Effector memory CD8-positive, alpha-beta T cell (primary cell): ENCODE measurements around the gene PPOX.

Experiments used
- ATAC-seq: fragments of 150-1000 bp; cut with Tn5 transposase; replicated peaks from 2 replicates; pipeline ENCODE4 v1.10.0; 2021; ENCODE audit warnings: mild to moderate bottlenecking, moderate library complexity
- DNase-seq, 3 experiments: peaks; one replicate each; pipeline ENCODE4 v3.0.0; 2021
- H3K27ac Mint-ChIP-seq, 2 donors: one replicate each; pipeline ENCODE4 v1.8.0; 2022; ENCODE audit warnings: mild to moderate bottlenecking in 2 of 2, mixed read lengths in 2 of 2, moderate library complexity in 2 of 2
- H3K27me3 Mint-ChIP-seq, 2 donors: one replicate each; pipeline ENCODE4 v1.8.0; 2022; ENCODE audit warnings: mixed read lengths in 2 of 2
- H3K36me3 Mint-ChIP-seq: one replicate; pipeline ENCODE4 v1.8.0; 2022; ENCODE audit warnings: mild to moderate bottlenecking, moderate library complexity, mixed read lengths; ENCODE audit not compliant: insufficient read depth
- H3K4me1 Mint-ChIP-seq, 2 donors: one replicate each; pipeline ENCODE4 v1.8.0; 2022; ENCODE audit warnings: low read depth in 2 of 2, mixed read lengths in 2 of 2
- H3K4me3 Mint-ChIP-seq, 2 donors: one replicate each; pipeline ENCODE4 v1.8.0; 2022; ENCODE audit warnings: mild to moderate bottlenecking in 2 of 2, mixed read lengths in 2 of 2, moderate library complexity in 2 of 2
- H3K9me3 Mint-ChIP-seq, 2 donors: one replicate each; pipeline ENCODE4 v1.8.0; 2022; ENCODE audit warnings: mixed read lengths in 2 of 2

The PPOX gene

GRCh38 chr1:161173711-161174110 is 7.5 kb downstream of the PPOX start:
- H3K9me3 Mint-ChIP-seq: no peaks in the 10 kb centered on the region
- no peak overlapping the region for H3K4me3 Mint-ChIP-seq
- H3K27ac Mint-ChIP-seq: peak overlapping the region in 1 of 2 donors; percentile 89
- peaks cover 49 to 60% of the 10 kb centered on the region in 2 donors for H3K4me1 Mint-ChIP-seq
- ATAC-seq (no peak), DNase-seq (no peak)
- no peaks in the 10 kb centered on the region for H3K27me3 Mint-ChIP-seq
- peaks cover 52% of the 10 kb centered on the region for H3K36me3 Mint-ChIP-seq

GRCh38 chr1:161174911-161175310 is 8.7 kb downstream of the PPOX start:
- Mint-ChIP-seq H3K4me1 (peaks cover 49 to 60% of the 10 kb centered on the region in 2 donors), H3K27ac (peak overlapping the region in 1 of 2 donors; percentile 99), H3K4me3 (peak overlapping the region; percentile 62 to 96), H3K36me3 (peaks cover 55% of the 10 kb centered on the region), H3K27me3 (no peaks in the 10 kb centered on the region), H3K9me3 (no peaks in the 10 kb centered on the region)
- DNase-seq: no peak
- ATAC-seq: no peak

GRCh38 chr1:161175771-161176453 is 9.7 kb downstream of the PPOX start:
- Mint-ChIP-seq H3K27me3 (no peaks in the 10 kb centered on the region), H3K27ac (peak overlapping the region; percentile 97 to 99), H3K4me3 (peak overlapping the region; percentile 96), H3K36me3 (peaks cover 54% of the 10 kb centered on the region), H3K9me3 (no peaks in the 10 kb centered on the region), H3K4me1 (peaks cover 55 to 67% of the 10 kb centered on the region in 2 donors)
- DNase-seq: no peak
- ATAC-seq: no peak

GRCh38 chr1:161176468-161177111 is 10.4 kb downstream of the PPOX start:
- H3K9me3 Mint-ChIP-seq: no peaks in the 10 kb centered on the region
- peaks cover 54 to 66% of the 10 kb centered on the region in 2 donors for H3K4me1 Mint-ChIP-seq
- peak overlapping the region; percentile 96 for H3K4me3 Mint-ChIP-seq
- H3K27ac Mint-ChIP-seq: peak overlapping the region; percentile 97 to 99
- H3K27me3 Mint-ChIP-seq: no peaks in the 10 kb centered on the region
- no peak for DNase-seq
- no peak for ATAC-seq
- peaks cover 48% of the 10 kb centered on the region for H3K36me3 Mint-ChIP-seq

GRCh38 chr1:161177112-161177935 is 11.1 kb downstream of the PPOX start, which contains the start of gene B4GALT3:
B4GALT3 (minus strand) TSS chr1:161177507; CDS start chr1:161176060, 1,447 bp downstream.
- peak within 1 kb of the TSS; percentile 96 for H3K4me3 Mint-ChIP-seq
- no peaks in the 10 kb centered on the region for H3K27me3 Mint-ChIP-seq
- H3K27ac Mint-ChIP-seq: peak within 1 kb of the TSS; percentile 97 to 99
- peaks cover 59 to 71% of the 10 kb centered on the region in 2 donors for H3K4me1 Mint-ChIP-seq
- ATAC-seq (peak; percentile 88), DNase-seq (peak; percentile 93 to 97 (median 97))
- peaks cover 41% of the 10 kb centered on the region for H3K36me3 Mint-ChIP-seq
- no peaks in the 10 kb centered on the region for H3K9me3 Mint-ChIP-seq

- Mint-ChIP-seq H3K36me3 (peaks cover 36% of the 10 kb centered on the region), H3K27ac (peak overlapping the region; percentile 97 to 99), H3K27me3 (no peaks in the 10 kb centered on the region), H3K4me3 (peak overlapping the region; percentile 96), H3K4me1 (peaks cover 62 to 69% of the 10 kb centered on the region in 2 donors), H3K9me3 (no peaks in the 10 kb centered on the region)
- DNase-seq: no peak
- ATAC-seq: no peak
Observed at GRCh38 chr1:161177936-161178244, 11.7 kb downstream of the PPOX start.

- peaks cover 66 to 76% of the 10 kb centered on the region in 2 donors for H3K4me1 Mint-ChIP-seq
- ATAC-seq (no peak), DNase-seq (no peak)
- peaks cover 21% of the 10 kb centered on the region for H3K36me3 Mint-ChIP-seq
- no peaks in the 10 kb centered on the region for H3K9me3 Mint-ChIP-seq
- H3K27ac Mint-ChIP-seq: peak overlapping the region; percentile 46 to 94
- no peaks in the 10 kb centered on the region for H3K27me3 Mint-ChIP-seq
- peak overlapping the region; percentile 27 to 36 for H3K4me3 Mint-ChIP-seq
Observed at GRCh38 chr1:161179698-161180097, 13.5 kb downstream of the PPOX start.

- Mint-ChIP-seq H3K36me3 (peaks cover 17% of the 10 kb centered on the region), H3K27me3 (no peaks in the 10 kb centered on the region), H3K27ac (peak overlapping the region in 1 of 2 donors; percentile 94), H3K4me1 (peaks cover 66 to 73% of the 10 kb centered on the region in 2 donors), H3K9me3 (no peaks in the 10 kb centered on the region), H3K4me3 (peak overlapping the region in 1 of 2 donors; percentile 36)
- no peak for DNase-seq
- no peak for ATAC-seq
Observed at GRCh38 chr1:161180639-161181038, 14.4 kb downstream of the PPOX start.

- H3K9me3 Mint-ChIP-seq: no peaks in the 10 kb centered on the region
- ATAC-seq (peak; percentile 45), DNase-seq (peak in 2 of 3 experiments; percentile 36 to 44)
- peak overlapping the region; percentile 95 to 99 for H3K4me3 Mint-ChIP-seq
- peaks cover 14% of the 10 kb centered on the region for H3K36me3 Mint-ChIP-seq
- H3K27me3 Mint-ChIP-seq: no peaks in the 10 kb centered on the region
- H3K27ac Mint-ChIP-seq: peak overlapping the region; percentile 91 to 94
- H3K4me1 Mint-ChIP-seq: peaks cover 65 to 73% of the 10 kb centered on the region in 2 donors
Observed at GRCh38 chr1:161182214-161182613, 16.0 kb downstream of the PPOX start.

- ATAC-seq (peak; percentile 85), DNase-seq (peak; percentile 68 to 77 (median 73))
- Mint-ChIP-seq H3K4me1 (peaks cover 63 to 69% of the 10 kb centered on the region in 2 donors), H3K27me3 (no peaks in the 10 kb centered on the region), H3K4me3 (peak overlapping the region; percentile 95 to 99), H3K9me3 (no peaks in the 10 kb centered on the region), H3K36me3 (peaks cover 8% of the 10 kb centered on the region), H3K27ac (peak overlapping the region; percentile 88 to 91)
Observed at GRCh38 chr1:161185282-161185682, 19.1 kb downstream of the PPOX start.

- H3K27ac Mint-ChIP-seq: peak overlapping the region; percentile 88 to 91
- no peaks in the 10 kb centered on the region for H3K9me3 Mint-ChIP-seq
- peak overlapping the region; percentile 95 to 99 for H3K4me3 Mint-ChIP-seq
- H3K27me3 Mint-ChIP-seq: no peaks in the 10 kb centered on the region
- peaks cover 58 to 64% of the 10 kb centered on the region in 2 donors for H3K4me1 Mint-ChIP-seq
- peak; percentile 4 for ATAC-seq
- DNase-seq: no peak
- peaks cover 8% of the 10 kb centered on the region for H3K36me3 Mint-ChIP-seq
Observed at GRCh38 chr1:161185732-161186311, 19.6 kb downstream of the PPOX start.

- Mint-ChIP-seq H3K9me3 (no peaks in the 10 kb centered on the region), H3K4me1 (peaks cover 53 to 55% of the 10 kb centered on the region in 2 donors), H3K27me3 (no peaks in the 10 kb centered on the region), H3K4me3 (peak overlapping the region; percentile 23 to 43), H3K36me3 (peaks cover 8% of the 10 kb centered on the region), H3K27ac (peak overlapping the region; percentile 88 to 91)
- DNase-seq (no peak), ATAC-seq (no peak)
Observed at GRCh38 chr1:161187311-161187710, 21.1 kb downstream of the PPOX start.

- peaks cover 12% of the 10 kb centered on the region for H3K36me3 Mint-ChIP-seq
- DNase-seq (no peak), ATAC-seq (no peak)
- H3K27ac Mint-ChIP-seq: peak overlapping the region; percentile 87 to 88
- no peaks in the 10 kb centered on the region for H3K27me3 Mint-ChIP-seq
- no peaks in the 10 kb centered on the region for H3K9me3 Mint-ChIP-seq
- H3K4me1 Mint-ChIP-seq: peaks cover 54 to 58% of the 10 kb centered on the region in 2 donors
- peak overlapping the region in 1 of 2 donors; percentile 19 for H3K4me3 Mint-ChIP-seq
Observed at GRCh38 chr1:161188381-161188780, 22.2 kb downstream of the PPOX start.
